ENCODE data around the gene RESF1. TPM values are rescaled to one million over a fixed set of nuclear protein-coding genes. Genes with fewer than 3 reads are reported as not detected.
"Not testable (repeated sequence)": the region's sequence is repeated elsewhere in the genome, so short reads cannot be mapped to it uniquely, and the experiment has no call there.

The RESF1 gene, protein sequence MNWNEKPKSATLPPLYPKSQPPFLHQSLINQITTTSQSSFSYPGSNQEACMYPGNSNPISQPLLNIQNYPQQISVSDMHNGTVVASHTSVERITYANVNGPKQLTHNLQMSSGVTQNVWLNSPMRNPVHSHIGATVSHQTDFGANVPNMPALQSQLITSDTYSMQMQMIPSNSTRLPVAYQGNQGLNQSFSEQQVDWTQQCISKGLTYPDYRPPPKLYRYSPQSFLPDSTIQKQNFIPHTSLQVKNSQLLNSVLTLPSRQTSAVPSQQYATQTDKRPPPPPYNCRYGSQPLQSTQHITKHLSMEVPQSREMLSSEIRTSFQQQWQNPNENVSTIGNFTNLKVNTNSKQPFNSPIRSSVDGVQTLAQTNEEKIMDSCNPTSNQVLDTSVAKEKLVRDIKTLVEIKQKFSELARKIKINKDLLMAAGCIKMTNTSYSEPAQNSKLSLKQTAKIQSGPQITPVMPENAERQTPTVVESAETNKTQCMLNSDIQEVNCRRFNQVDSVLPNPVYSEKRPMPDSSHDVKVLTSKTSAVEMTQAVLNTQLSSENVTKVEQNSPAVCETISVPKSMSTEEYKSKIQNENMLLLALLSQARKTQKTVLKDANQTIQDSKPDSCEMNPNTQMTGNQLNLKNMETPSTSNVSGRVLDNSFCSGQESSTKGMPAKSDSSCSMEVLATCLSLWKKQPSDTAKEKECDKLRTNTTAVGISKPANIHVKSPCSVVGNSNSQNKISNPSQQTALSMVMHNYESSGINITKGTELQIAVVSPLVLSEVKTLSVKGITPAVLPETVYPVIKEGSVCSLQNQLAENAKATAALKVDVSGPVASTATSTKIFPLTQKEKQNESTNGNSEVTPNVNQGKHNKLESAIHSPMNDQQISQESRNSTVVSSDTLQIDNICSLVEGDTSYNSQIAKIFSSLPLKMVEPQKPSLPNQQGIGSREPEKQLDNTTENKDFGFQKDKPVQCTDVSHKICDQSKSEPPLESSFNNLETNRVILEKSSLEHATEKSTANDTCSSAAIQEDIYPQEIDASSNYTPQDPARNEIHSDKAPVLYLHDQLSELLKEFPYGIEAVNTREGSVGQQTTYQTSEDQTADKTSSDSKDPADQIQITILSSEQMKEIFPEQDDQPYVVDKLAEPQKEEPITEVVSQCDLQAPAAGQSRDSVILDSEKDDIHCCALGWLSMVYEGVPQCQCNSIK (N-terminal part only)
- total RNA-seq: 10 to 100 TPM; 47.9 to 58.4 (median 49.5) TPM

DNA sequence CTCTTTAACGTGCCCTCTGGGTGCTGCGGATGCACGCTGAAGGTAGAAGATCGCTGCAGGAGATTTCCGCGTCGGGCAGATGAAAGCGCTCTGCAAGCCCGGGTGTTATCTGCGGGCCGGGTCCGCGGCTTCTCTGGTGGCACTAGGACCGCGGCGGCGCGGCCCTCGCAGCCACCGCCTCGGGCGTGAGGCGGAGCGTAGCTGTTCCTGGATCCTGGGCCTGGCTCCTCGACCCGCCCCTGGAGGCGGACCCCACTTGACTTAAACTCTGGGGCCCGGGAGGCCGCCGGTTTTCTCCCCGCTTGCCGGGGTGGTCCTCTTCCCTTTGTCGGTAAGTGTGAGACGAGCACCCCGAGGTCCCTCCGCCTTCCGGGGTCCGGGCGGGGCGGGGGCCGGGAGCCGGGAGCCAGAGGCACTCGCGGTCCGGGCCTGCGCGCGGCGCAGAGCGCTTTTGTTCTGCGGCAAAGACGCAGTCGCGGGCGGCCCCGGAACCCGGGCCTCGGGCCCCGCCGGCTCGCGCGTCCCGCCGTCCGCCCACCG, at the start of gene RESF1:
Gene RESF1, plus strand, starts transcription at position 255 of the 540 bp plus-strand sequence. CDS start 21,541 bp downstream, outside the sequence.
- peaks cover 2% of the 10 kb centered on the region for H3K9me3 Mint-ChIP-seq
- DNase-seq: peak; percentile 77
- peak within 1 kb of the TSS; percentile 93 for H3K4me3 Mint-ChIP-seq
- H3K36me3 Mint-ChIP-seq (ENCODE audit: insufficient read depth): peaks cover 22% of the 10 kb centered on the region
- no peaks in the 10 kb centered on the region for H3K27me3 Mint-ChIP-seq (ENCODE audit: low read depth)
- H3K4me1 Mint-ChIP-seq (ENCODE audit: low read depth): peaks cover 69% of the 10 kb centered on the region
- ATAC-seq: peak; percentile 88 to 91

- no peaks in the 10 kb centered on the region for H3K27me3 Mint-ChIP-seq (ENCODE audit: low read depth)
- H3K4me1 Mint-ChIP-seq (ENCODE audit: low read depth): peaks cover 2% of the 10 kb centered on the region
- no peak for DNase-seq
- ATAC-seq: no peak
- H3K4me3 Mint-ChIP-seq: no peak overlapping the region
- H3K36me3 Mint-ChIP-seq (ENCODE audit: insufficient read depth): no peaks in the 10 kb centered on the region
- peaks cover 4% of the 10 kb centered on the region for H3K9me3 Mint-ChIP-seq
Observed at GRCh38 chr12:31914927-31915326, 44.3 kb upstream of the RESF1 start.

DNA sequence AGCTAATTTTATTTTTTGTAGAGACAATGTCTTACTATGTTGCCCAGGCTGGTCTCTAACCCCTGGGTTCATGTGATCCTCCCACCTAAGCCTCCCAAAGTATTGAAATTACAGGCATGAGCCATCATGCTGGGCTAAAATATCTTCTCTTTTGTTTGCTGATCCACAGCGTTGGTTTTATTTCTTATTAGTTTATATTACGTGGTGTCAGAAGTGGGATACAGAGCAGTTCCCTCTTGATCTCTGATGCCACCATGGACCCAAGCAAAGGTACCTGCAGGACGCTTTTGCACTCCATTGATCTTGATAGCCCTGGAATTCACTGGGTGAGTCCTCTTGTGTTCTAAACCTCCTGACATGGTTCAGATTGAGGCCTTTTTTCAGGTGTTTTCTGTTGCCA, 43.8 kb upstream of the RESF1 start:
- Mint-ChIP-seq H3K4me1 (ENCODE audit: low read depth) (peaks cover 2% of the 10 kb centered on the region), H3K9me3 (peaks cover 4% of the 10 kb centered on the region), H3K4me3 (no peak overlapping the region), H3K27me3 (ENCODE audit: low read depth) (no peaks in the 10 kb centered on the region), H3K36me3 (ENCODE audit: insufficient read depth) (no peaks in the 10 kb centered on the region)
- DNase-seq (no peak), ATAC-seq (no peak)

DNA sequence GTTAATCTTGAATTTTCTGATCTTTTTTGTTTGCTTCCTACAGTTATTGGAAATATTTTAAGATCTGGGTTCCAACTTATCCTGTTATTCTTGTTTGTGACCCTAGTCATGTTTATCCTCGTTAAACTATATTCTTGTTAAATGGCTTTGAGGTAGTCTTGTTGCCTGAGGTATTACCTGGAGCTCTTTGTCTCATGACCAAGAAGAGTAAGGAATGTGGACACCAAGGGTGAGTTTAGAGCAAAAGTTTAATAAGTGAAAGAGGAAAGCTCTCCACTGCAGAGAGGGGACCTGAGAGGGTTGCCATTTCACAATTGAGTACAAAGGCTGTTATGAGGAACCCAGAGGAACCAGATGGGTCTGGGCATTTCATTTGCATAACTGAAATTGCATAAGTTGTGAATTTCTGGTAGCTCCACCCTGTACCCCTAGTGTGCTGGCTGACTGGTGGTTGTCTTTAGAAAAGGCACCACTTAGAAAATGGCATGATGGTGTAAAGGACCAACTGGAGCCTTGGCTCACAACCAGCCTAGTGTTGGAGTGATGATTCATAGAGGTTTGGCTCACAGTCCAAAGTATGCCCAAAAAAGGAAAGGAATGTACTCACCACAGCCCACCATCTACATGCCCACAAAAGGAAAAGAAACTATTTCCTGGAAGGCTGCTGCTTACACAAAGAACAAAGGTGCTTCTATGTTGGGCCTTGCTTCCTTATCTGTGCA, 36.7 kb upstream of the RESF1 start:
- ATAC-seq: no peak
- Mint-ChIP-seq H3K36me3 (ENCODE audit: insufficient read depth) (peaks cover 3% of the 10 kb centered on the region), H3K4me1 (ENCODE audit: low read depth) (peaks cover 12% of the 10 kb centered on the region), H3K4me3 (no peak overlapping the region), H3K9me3 (peaks cover 14% of the 10 kb centered on the region), H3K27me3 (ENCODE audit: low read depth) (no peaks in the 10 kb centered on the region)
- DNase-seq: no peak

DNA sequence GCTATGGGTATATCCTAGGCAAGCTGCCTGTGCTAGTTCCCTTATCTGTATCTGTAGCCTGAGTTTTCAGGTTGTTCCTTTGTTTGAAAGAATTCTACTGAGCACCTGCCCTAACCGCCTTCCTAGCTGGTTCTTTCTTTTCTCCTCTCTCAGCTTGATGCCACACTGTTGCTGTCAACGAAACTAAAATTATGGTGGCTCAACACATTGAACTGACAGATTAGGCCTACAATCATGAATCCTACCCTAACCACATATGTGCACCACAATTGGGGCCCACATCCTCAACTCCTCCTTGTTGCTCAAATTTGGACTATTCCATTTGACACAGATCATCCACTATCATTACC, 36.2 kb upstream of the RESF1 start:
- H3K9me3 Mint-ChIP-seq: peaks cover 14% of the 10 kb centered on the region
- H3K36me3 Mint-ChIP-seq (ENCODE audit: insufficient read depth): peaks cover 3% of the 10 kb centered on the region
- no peak overlapping the region for H3K4me3 Mint-ChIP-seq
- DNase-seq (no peak), ATAC-seq (no peak)
- H3K27me3 Mint-ChIP-seq (ENCODE audit: low read depth): no peaks in the 10 kb centered on the region
- peaks cover 15% of the 10 kb centered on the region for H3K4me1 Mint-ChIP-seq (ENCODE audit: low read depth)

DNA sequence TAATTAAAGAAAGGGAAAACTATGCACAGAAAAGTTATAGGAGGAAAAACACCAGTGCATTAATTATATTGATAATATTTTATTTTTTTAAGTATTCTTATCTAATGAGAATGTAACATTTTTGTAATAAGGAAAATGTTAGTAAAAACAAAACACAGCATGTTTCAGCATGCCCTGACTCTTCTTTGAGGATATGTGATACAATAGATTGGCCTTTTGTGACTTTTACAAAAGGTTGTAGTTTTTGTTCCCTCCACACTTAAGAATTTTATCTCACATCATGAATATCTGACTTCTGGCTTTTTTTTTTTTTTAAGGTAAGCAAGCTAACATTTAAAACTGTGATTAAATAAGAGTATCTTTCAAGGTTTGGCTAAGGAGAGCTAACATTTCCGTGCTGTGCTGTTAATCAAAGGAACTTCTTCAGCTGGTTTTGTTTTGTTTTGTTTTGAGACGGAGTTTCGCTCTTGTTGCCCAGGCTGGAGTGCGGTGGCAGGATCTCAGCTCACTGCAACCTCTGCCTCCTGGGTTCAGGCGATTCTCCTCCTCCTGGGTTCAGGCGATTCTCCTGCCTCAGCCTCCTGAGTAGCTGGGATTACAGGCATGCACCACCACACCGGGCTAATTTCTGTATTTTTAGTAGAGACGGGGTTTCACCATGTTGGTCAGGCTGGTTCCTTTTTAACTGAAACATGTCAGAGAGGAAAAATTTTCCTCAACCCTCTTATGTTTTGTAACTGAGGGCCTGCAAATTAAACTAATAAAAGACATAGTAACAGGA, 30.8 kb upstream of the RESF1 start:
- peaks cover 6% of the 10 kb centered on the region for H3K9me3 Mint-ChIP-seq

DNA sequence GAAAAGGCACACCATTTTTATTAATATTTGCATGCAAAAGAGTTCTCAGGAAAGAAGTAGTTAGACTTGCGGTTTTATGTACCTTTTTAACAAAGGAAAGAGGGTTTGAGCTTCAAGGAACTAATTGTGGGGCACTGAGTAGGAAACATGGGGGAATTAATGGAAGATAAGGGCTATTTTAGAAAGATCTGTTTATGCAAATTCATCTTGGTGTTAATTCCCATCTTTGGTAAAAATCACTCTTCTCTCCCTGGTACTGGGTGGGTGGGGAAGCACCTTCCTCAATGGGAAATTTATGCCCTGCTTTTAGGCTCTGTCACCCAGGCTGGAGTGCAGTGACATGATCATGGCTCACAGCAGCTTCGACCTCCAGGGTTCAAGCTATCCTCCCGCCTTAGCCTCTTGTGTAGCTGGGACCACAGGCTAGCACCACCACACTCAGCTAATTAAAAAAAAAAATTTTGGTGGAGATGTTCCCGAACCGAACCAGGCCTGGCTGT, 30.1 kb upstream of the RESF1 start:
- peak overlapping the region; percentile 81 for H3K4me3 Mint-ChIP-seq
- H3K36me3 Mint-ChIP-seq (ENCODE audit: insufficient read depth): no peaks in the 10 kb centered on the region
- peaks cover 5% of the 10 kb centered on the region for H3K9me3 Mint-ChIP-seq
- DNase-seq (peak; percentile 29), ATAC-seq (peak; percentile 54 to 70)
- no peaks in the 10 kb centered on the region for H3K27me3 Mint-ChIP-seq (ENCODE audit: low read depth)
- H3K4me1 Mint-ChIP-seq (ENCODE audit: low read depth): peaks cover 56% of the 10 kb centered on the region

More for the DNA sequence above, 30.8 kb upstream of the RESF1 start:
- peaks cover 56% of the 10 kb centered on the region for H3K4me1 Mint-ChIP-seq (ENCODE audit: low read depth)
- DNase-seq: peak; percentile 12
- H3K4me3 Mint-ChIP-seq: peak overlapping the region; percentile 81
- no peaks in the 10 kb centered on the region for H3K36me3 Mint-ChIP-seq (ENCODE audit: insufficient read depth)
- peak; percentile 53 to 61 for ATAC-seq
- H3K27me3 Mint-ChIP-seq (ENCODE audit: low read depth): no peaks in the 10 kb centered on the region

- DNase-seq (no peak), ATAC-seq (peak in 1 of 2 donors; percentile 29)
- Mint-ChIP-seq H3K27me3 (ENCODE audit: low read depth) (no peaks in the 10 kb centered on the region), H3K36me3 (ENCODE audit: insufficient read depth) (no peaks in the 10 kb centered on the region), H3K4me3 (no peak overlapping the region), H3K9me3 (peaks cover 5% of the 10 kb centered on the region), H3K4me1 (ENCODE audit: low read depth) (peaks cover 57% of the 10 kb centered on the region)
Observed at GRCh38 chr12:31931796-31932715, 27.2 kb upstream of the RESF1 start.

- H3K4me1 Mint-ChIP-seq (ENCODE audit: low read depth): peaks cover 3% of the 10 kb centered on the region
- H3K27me3 Mint-ChIP-seq (ENCODE audit: low read depth): no peaks in the 10 kb centered on the region
- no peak for ATAC-seq
- H3K9me3 Mint-ChIP-seq: peaks cover 27% of the 10 kb centered on the region
- H3K4me3 Mint-ChIP-seq: no peak overlapping the region
- no peak for DNase-seq
- H3K36me3 Mint-ChIP-seq (ENCODE audit: insufficient read depth): peaks cover 11% of the 10 kb centered on the region
Observed at GRCh38 chr12:31944299-31944698, 14.9 kb upstream of the RESF1 start.

GRCh38 chr12:31947971-31948370, 11.2 kb upstream of the RESF1 start:
- no peak for DNase-seq
- Mint-ChIP-seq H3K36me3 (ENCODE audit: insufficient read depth) (peaks cover 20% of the 10 kb centered on the region), H3K4me3 (no peak overlapping the region), H3K27me3 (ENCODE audit: low read depth) (no peaks in the 10 kb centered on the region), H3K4me1 (ENCODE audit: low read depth) (peaks cover 21% of the 10 kb centered on the region), H3K9me3 (peaks cover 34% of the 10 kb centered on the region)
- no peak for ATAC-seq

DNA sequence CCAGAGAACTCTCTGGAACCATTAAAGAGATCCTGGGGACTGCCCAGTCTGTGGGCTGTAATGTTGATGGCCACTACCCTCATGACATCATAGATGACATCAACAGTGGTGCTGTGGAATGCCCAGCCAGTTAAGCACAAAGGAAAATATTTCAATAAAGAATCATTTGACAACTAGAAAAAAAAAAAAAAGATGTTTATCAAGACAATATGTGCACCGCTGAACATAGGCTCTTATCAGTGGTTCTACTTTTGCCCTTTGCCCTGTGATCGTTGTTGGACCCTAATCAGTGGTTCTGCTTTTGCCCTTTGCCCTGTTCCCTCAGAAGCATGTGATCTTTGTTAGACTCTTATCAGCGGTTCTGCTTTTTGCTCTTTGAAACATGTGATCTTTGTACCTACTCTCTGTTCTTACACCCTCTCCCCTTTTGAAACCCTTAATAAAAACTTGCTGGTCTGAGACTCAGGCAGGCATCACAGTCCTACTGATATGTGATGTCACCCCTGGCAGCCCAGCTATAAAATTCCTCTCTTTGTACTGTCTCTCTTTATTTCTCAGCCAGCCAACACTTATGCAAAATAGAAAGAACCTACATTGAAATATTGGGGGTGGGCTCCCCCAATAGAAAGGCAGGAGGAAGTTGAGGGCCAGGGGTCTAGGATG, 10.4 kb upstream of the RESF1 start:
- not testable (repeated sequence) for H3K4me3 Mint-ChIP-seq

More for the DNA sequence above, 10.4 kb upstream of the RESF1 start:
- DNase-seq; ATAC-seq; H3K27me3 Mint-ChIP-seq (ENCODE audit: low read depth): not testable (repeated sequence)
- Mint-ChIP-seq H3K4me1 (ENCODE audit: low read depth) (peaks cover 28% of the 10 kb centered on the region), H3K36me3 (ENCODE audit: insufficient read depth) (peaks cover 20% of the 10 kb centered on the region), H3K9me3 (peaks cover 34% of the 10 kb centered on the region)
